Activated T-helper 1 cell treated with anti-CD3 and anti-CD28 coated beads, Interleukin-12 subunit alpha, Interleukin-12 subunit beta, Interleukin-2, Interleukin-4 antibody, amounts not matched to agents 30 ng/mL and 10 ng/mL and 1 ng/mL, durations not matched to agents 14 hours and 24 hours and 36 hours (primary cell): Measurements from ENCODE around the gene VRK3. TPM values are rescaled to one million over a fixed set of nuclear protein-coding genes. Genes with fewer than 3 reads are reported as not detected.

Experiments used
- DNase-seq: peaks from one replicate; pipeline ENCODE4 v3.0.0; 2021; ENCODE audit warnings: low spot score
- H3K27ac Mint-ChIP-seq: one replicate; pipeline ENCODE4 v1.8.0; 2021; ENCODE audit warnings: mild to moderate bottlenecking, mixed read lengths
- H3K27me3 Mint-ChIP-seq: one replicate; pipeline ENCODE4 v1.8.0; 2022; ENCODE audit warnings: mild to moderate bottlenecking, moderate library complexity, mixed read lengths; ENCODE audit not compliant: insufficient read depth
- H3K36me3 Mint-ChIP-seq: one replicate; pipeline ENCODE4 v1.8.0; 2021; ENCODE audit warnings: low read depth, mixed read lengths
- H3K4me1 Mint-ChIP-seq: one replicate; pipeline ENCODE4 v1.8.0; 2021; ENCODE audit warnings: low read depth, mixed read lengths
- H3K4me3 Mint-ChIP-seq: one replicate; pipeline ENCODE4 v1.8.0; 2021; ENCODE audit warnings: mild to moderate bottlenecking, moderate library complexity, mixed read lengths
- H3K9me3 Mint-ChIP-seq: one replicate; pipeline ENCODE4 v1.8.0; 2021; ENCODE audit warnings: mixed read lengths
- intact Hi-C: fragments of 100-400 bp; cut with micrococcal nuclease; formaldehyde crosslinking; loops from one replicate; pipeline ENCODE4 v1.15.1; 2024
- total RNA-seq: library from RNA; stranded (reverse); gene quantifications from 2 replicates; pipeline ENCODE4 v1.2.3, GENCODE V29; 2022

Gene VRK3
- total RNA-seq, 1 donor from 2014 or later = 66.7 TPM

GRCh38 chr19:50047671-50048070 lies 22.5 kb upstream of the VRK3 start:
- intact Hi-C loops = no loop called here
- H3K27me3 Mint-ChIP-seq = peaks cover 4% of the 10 kb centered on the region
- DNase-seq = no peak
- peaks cover 78% of the 10 kb centered on the region for H3K9me3 Mint-ChIP-seq
- H3K4me1 Mint-ChIP-seq = peaks cover 10% of the 10 kb centered on the region
- H3K27ac Mint-ChIP-seq = no peak overlapping the region
- H3K36me3 Mint-ChIP-seq = peaks cover 48% of the 10 kb centered on the region
- H3K4me3 Mint-ChIP-seq = no peak overlapping the region

GRCh38 chr19:50046649-50047503 lies 21.7 kb upstream of the VRK3 start:
- H3K27me3 Mint-ChIP-seq = peaks cover 4% of the 10 kb centered on the region
- intact Hi-C loops = no loop called here
- H3K9me3 Mint-ChIP-seq = peaks cover 82% of the 10 kb centered on the region
- peaks cover 56% of the 10 kb centered on the region for H3K36me3 Mint-ChIP-seq
- no peak for DNase-seq
- no peak overlapping the region for H3K4me3 Mint-ChIP-seq
- H3K4me1 Mint-ChIP-seq = peaks cover 10% of the 10 kb centered on the region
- H3K27ac Mint-ChIP-seq = no peak overlapping the region

- DNase-seq = no peak
- Mint-ChIP-seq H3K27me3 (peaks cover 2% of the 10 kb centered on the region), H3K27ac (no peak overlapping the region), H3K4me1 (no peaks in the 10 kb centered on the region), H3K4me3 (no peak overlapping the region), H3K36me3 (peaks cover 75% of the 10 kb centered on the region), H3K9me3 (peaks cover 78% of the 10 kb centered on the region)
- intact Hi-C loops = no loop called here
These were observed 19.8 kb upstream of the VRK3 start for GRCh38 chr19:50044922-50045321.

GRCh38 chr19:50043967-50044366 lies 18.8 kb upstream of the VRK3 start:
- intact Hi-C loops = no loop called here
- H3K9me3 Mint-ChIP-seq = peaks cover 70% of the 10 kb centered on the region

GRCh38 chr19:50042363-50043024 lies 17.3 kb upstream of the VRK3 start:
- Mint-ChIP-seq H3K4me1 (no peaks in the 10 kb centered on the region), H3K27me3 (no peaks in the 10 kb centered on the region), H3K9me3 (peaks cover 56% of the 10 kb centered on the region), H3K4me3 (no peak overlapping the region), H3K36me3 (peaks cover 79% of the 10 kb centered on the region), H3K27ac (no peak overlapping the region)
- DNase-seq = no peak
- intact Hi-C loops = no loop called here

More at GRCh38 chr19:50043967-50044366, 18.8 kb upstream of the VRK3 start:
- Mint-ChIP-seq H3K4me3 (no peak overlapping the region), H3K27ac (no peak overlapping the region), H3K27me3 (no peaks in the 10 kb centered on the region), H3K4me1 (no peaks in the 10 kb centered on the region), H3K36me3 (peaks cover 85% of the 10 kb centered on the region)
- no peak for DNase-seq

GRCh38 chr19:50040967-50041366 lies 15.8 kb upstream of the VRK3 start:
- Mint-ChIP-seq H3K27ac (no peak overlapping the region), H3K4me1 (no peaks in the 10 kb centered on the region), H3K36me3 (peaks cover 76% of the 10 kb centered on the region), H3K4me3 (no peak overlapping the region), H3K9me3 (peaks cover 41% of the 10 kb centered on the region), H3K27me3 (no peaks in the 10 kb centered on the region)
- no peak for DNase-seq
- intact Hi-C loops = no loop called here

GRCh38 chr19:50039968-50040367 lies 14.8 kb upstream of the VRK3 start:
- H3K36me3 Mint-ChIP-seq = peaks cover 73% of the 10 kb centered on the region
- H3K9me3 Mint-ChIP-seq = peaks cover 31% of the 10 kb centered on the region
- H3K27ac Mint-ChIP-seq = no peak overlapping the region
- no peak for DNase-seq
- no peak overlapping the region for H3K4me3 Mint-ChIP-seq
- intact Hi-C loops = no loop called here
- H3K4me1 Mint-ChIP-seq = no peaks in the 10 kb centered on the region
- no peaks in the 10 kb centered on the region for H3K27me3 Mint-ChIP-seq

GRCh38 chr19:50036908-50037307 lies 11.7 kb upstream of the VRK3 start:
- H3K4me3 Mint-ChIP-seq = no peak overlapping the region
- H3K9me3 Mint-ChIP-seq = peaks cover 4% of the 10 kb centered on the region
- peaks cover 3% of the 10 kb centered on the region for H3K4me1 Mint-ChIP-seq
- intact Hi-C loops = no loop called here
- no peaks in the 10 kb centered on the region for H3K27me3 Mint-ChIP-seq
- no peak for DNase-seq
- H3K27ac Mint-ChIP-seq = no peak overlapping the region
- H3K36me3 Mint-ChIP-seq = peaks cover 71% of the 10 kb centered on the region

GRCh38 chr19:50030937-50031336 lies 5.8 kb upstream of the VRK3 start:
- Mint-ChIP-seq H3K9me3 (peaks cover 6% of the 10 kb centered on the region), H3K27ac (no peak overlapping the region), H3K4me3 (no peak overlapping the region), H3K27me3 (no peaks in the 10 kb centered on the region), H3K36me3 (peaks cover 51% of the 10 kb centered on the region), H3K4me1 (peaks cover 19% of the 10 kb centered on the region)
- DNase-seq = no peak
- intact Hi-C loops = no loop called here

DNA sequence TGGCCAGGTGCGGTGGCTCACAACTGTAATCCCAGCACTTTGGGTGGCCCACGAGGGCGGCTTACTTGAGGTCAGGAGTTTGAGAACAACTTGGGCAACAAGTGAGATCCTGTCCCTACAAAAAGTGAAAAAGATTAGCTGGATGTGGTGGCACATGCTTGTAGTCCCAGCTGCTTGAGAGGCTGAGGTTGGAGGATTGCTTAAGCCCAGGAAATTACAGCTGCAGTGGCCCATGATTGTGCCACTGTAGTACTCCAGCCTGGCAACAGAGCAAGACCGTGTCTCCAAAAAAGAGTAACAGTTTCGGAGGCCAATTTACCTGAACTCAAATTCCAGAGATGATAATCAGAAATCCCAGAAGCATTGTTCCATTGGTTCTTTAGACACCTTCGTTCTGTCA lies 5.1 kb upstream of the VRK3 start:
- Mint-ChIP-seq H3K36me3 (peaks cover 49% of the 10 kb centered on the region), H3K27ac (no peak overlapping the region), H3K9me3 (peaks cover 8% of the 10 kb centered on the region), H3K4me1 (peaks cover 26% of the 10 kb centered on the region), H3K27me3 (peaks cover 5% of the 10 kb centered on the region), H3K4me3 (no peak overlapping the region)
- intact Hi-C loops = no loop called here
- no peak for DNase-seq

DNA sequence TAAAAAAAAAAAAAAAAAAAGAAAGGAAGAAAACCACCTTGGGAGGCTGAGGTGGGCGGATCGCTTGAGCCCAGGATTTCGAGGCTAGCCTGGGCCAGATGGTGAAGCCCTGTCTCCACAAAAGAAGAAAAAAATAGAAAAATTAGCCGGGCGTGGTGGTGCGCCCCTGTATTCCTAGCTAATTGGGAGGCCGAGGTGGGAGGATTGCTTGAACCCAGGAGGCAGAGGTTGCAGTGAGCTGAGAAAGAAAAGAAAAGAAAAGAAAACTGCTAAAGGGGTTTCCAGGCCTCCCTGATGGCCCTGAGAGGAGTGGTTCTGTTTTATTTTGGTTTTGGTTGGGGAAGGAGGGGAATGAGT lies 1.4 kb upstream of the VRK3 start:
- no peak for DNase-seq
- Mint-ChIP-seq H3K27ac (peak overlapping the region; percentile 76), H3K4me1 (peaks cover 33% of the 10 kb centered on the region), H3K9me3 (peaks cover 8% of the 10 kb centered on the region), H3K4me3 (peak overlapping the region; percentile 93), H3K36me3 (peaks cover 21% of the 10 kb centered on the region), H3K27me3 (peaks cover 6% of the 10 kb centered on the region)
- intact Hi-C loops = loop anchor here (5.0 kb wide), 1 partner anchor 434 kb away; the partner anchor contains the start of gene PRR12

DNA sequence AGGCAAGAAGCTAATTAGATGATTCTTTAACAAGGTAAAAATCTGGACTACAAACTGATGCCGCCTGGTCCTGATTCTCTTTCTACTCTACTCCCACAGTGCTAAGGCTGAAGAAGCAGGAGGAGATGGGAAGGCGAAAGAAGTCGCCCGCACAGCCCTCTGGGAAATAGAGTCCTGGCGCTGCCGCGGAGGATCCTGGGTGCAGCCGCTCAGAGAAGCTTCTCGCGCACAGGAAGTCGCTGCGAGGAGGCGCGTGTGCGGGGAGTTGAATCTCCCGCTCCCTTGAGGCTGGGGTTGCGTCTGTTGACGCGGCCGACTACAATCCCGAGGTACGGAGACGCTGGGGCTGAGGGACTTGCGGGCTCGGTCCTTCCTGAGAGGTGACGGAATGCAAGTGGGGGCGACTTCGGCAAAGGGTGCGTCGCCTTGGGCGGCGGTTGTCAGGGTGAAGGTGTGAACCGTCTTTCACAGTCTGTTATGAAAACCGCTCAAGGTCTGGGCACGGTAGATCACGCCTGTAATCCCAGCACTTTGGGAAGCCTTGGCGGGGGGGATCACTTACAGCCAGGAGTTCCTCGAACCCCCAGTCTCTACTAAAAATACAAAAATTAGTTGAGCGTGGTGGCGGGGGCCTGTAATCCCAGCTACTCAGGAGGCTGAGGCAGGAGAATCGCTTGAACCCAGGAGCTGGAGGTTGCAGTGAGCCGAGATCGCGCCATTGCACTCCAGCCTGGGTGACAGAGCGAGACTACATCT lies 800 bp upstream of the VRK3 start, which contains the start of gene ZNF473:
Gene ZNF473, plus strand, starts transcription at position 212 of the 756 bp plus-strand sequence. CDS start 5,078 bp downstream, outside the sequence.
- Mint-ChIP-seq H3K36me3 (peaks cover 16% of the 10 kb centered on the region), H3K9me3 (peaks cover 8% of the 10 kb centered on the region), H3K4me3 (peak within 1 kb of the TSS; percentile 93), H3K4me1 (peaks cover 33% of the 10 kb centered on the region), H3K27ac (peak within 1 kb of the TSS; percentile 99), H3K27me3 (peaks cover 6% of the 10 kb centered on the region)
- intact Hi-C loops = loop anchor here (1.0 to 5.0 kb wide), 14 partner anchors 22 to 1082 kb away; partner anchors contain the start of genes AKT1S1, CTU1, FUZ and JOSD2
- peak; percentile 91 for DNase-seq
